GM10248 (cell line): Measurements from ENCODE around the gene NTN1.

ENCODE experiments used
- CTCF ChIA-PET: fragments of 300-600 bp; sonication (Branson Sonifier 250); formaldehyde crosslinking; extraction: SDS; loops from one replicate; lab custom pipeline; 2021; ENCODE audit warnings: antibody characterized with exemption; lab: Yijun Ruan, JAX
- POLR2A ChIA-PET: fragments of 350-650 bp; sonication (Branson Sonifier 250); formaldehyde crosslinking; extraction: SDS; loops from one replicate; lab custom pipeline; 2020; ENCODE audit warnings: antibody characterized with exemption; lab: Yijun Ruan, JAX
- DNase-seq: peaks from one replicate; pipeline ENCODE4 v3.0.0; 2012; ENCODE audit errors: extremely low spot score
- TF ChIP-seq, protein P1 (sequence below): IDR thresholded peaks from 2 replicates; pipeline ENCODE4 v1.5.1; 2012; ENCODE audit warnings: mild to moderate bottlenecking, low read depth; ENCODE audit errors: extremely low read depth, missing control alignments, control extremely low read depth

NTN1 gene

DNA sequence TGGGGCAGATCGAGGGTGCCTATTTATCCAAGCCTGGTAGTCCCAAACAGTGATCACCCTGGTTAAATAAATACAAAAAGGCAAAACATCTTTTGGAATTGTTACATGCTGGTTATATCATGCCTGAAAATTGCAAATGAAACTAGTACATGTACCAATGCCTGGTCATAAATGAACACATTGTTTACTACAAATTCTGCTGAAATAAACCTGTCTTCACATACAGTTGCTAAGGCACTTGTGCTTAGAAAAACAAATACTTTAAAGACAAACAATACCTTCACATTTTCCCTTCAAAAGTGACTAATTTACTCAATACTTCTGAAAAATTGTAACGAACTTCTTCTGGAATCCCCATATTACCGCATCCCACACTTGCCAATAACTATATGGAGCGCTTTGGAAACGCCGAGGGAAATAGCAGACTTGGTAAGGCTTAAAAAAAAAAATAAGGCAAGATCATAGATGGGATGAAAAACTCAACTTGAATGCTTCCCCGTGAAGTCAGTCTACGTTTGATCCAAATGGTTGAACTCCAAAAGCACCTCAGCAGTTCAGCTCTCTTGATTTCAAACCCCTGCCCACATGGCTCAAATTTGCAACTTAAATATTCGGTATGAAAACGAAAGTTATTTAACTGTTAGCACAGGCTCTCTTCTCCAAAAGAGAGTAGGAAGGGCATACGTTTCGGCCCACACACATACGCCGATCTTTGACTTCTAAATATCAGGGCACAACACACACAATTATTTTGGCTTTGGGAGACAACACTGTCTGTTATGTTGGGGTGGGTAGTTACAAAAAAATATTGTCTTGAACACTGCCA is 264.5 kb downstream of the NTN1 start:
- TF ChIP-seq, protein P1, sequence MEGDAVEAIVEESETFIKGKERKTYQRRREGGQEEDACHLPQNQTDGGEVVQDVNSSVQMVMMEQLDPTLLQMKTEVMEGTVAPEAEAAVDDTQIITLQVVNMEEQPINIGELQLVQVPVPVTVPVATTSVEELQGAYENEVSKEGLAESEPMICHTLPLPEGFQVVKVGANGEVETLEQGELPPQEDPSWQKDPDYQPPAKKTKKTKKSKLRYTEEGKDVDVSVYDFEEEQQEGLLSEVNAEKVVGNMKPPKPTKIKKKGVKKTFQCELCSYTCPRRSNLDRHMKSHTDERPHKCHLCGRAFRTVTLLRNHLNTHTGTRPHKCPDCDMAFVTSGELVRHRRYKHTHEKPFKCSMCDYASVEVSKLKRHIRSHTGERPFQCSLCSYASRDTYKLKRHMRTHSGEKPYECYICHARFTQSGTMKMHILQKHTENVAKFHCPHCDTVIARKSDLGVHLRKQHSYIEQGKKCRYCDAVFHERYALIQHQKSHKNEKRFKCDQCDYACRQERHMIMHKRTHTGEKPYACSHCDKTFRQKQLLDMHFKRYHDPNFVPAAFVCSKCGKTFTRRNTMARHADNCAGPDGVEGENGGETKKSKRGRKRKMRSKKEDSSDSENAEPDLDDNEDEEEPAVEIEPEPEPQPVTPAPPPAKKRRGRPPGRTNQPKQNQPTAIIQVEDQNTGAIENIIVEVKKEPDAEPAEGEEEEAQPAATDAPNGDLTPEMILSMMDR = no peak
- POLR2A ChIA-PET = no interaction called here
- no peak for DNase-seq
- CTCF ChIA-PET = no interaction called here

DNA sequence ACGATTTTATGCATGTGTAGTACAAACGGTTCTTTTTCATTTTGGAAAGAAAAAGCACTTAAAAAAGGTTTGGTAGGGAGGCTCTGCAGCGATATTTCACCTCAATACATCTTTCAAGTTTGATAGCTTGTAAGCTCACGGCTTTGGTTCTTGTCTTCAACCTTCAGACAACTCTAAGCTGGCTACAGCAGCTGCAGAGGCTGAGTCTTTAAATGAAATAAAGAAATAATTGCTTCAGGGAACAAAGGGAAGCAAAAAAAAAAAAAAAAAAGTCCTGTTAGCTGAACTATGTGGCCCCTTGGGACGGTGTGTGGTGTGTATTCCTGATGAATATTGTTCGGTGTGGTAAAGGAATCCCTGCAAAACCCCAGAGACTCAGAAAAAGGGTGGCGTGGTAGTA is 265.1 kb downstream of the NTN1 start:
- DNase-seq = no peak
- ChIA-PET CTCF (no interaction called here), POLR2A (interaction anchor here (0.5 kb wide), 1 partner anchor 8 kb away, joined by 4 read pairs; no protein-coding TSS in a partner anchor)
- TF ChIP-seq, protein P1 = no peak

DNA sequence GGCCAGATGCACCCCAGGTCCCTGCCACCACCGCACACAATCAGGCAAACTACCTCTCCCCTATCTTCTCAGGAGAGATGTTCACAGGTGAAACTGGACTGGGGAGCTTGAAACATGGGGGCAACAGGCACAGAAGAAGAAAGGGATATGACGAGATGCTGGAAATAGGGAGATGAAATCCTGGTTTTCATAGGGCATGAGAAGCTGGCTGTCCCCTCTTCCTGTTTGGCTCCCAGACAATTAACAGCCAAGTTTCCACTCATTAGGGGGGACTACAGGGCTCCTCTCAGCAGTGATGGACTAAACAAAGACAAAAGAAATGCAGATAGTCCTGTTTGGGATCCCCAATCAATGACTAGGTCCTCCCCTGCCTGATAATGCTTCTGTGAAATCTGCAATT is 266.0 kb downstream of the NTN1 start:
- ChIA-PET CTCF (no interaction called here), POLR2A (no interaction called here)
- TF ChIP-seq, protein P1 = no peak
- DNase-seq = no peak

DNA sequence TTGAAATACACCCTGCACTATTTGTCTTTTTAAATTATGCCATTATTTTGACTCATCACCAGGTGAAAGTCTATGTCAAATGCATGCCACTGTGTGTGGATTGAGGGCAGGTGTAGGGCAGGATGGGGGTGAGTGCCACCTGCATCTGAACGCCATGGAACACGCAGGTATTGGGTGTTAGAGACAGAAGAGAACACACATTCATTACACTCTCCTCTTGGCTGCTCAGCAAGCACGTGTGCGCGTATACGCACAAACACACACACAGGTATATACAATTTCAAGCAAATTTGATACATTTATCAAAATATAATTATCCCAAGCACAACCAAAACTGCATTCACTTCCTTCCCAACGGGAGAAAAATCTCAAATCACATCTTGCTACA is 268.9 kb downstream of the NTN1 start:
- POLR2A ChIA-PET = no interaction called here
- CTCF ChIA-PET = interaction anchor here (0.7 to 3.3 kb wide), 5 partner anchors 12 to 287 kb away, joined by 3 to 12 read pairs (median 6); no protein-coding TSS in a partner anchor
- no peak for DNase-seq
- TF ChIP-seq, protein P1 = no peak

DNA sequence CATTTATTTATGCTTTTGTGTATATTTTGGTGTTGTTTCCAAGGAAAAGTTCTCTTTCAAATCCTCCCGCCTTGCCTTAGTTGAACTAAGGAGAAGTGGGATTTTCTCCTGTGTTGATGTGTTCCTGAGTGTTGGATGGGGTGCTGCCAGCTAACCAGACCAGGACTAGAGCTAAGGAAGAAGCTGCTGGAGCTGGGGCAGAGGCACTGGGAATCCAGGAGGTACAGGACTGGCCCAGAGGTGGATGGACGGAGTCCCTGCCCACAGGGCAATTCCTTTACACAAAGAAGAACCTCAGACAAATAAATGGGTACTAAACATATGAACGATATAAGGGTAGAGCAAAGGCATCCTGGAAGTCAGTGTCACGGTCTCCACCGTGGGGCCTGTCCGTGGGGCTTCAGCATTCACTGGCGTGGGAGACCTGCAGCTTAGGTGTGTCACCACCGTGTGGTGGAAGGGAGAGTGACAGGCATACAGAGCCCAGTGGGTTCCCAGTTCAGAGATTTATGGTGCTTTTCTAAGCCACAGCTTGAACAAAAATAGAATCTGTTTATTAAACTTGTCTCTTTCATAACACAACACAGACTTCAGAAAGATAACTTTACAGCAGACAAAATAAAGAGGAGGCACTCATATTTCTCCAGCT is 270.7 kb downstream of the NTN1 start:
- TF ChIP-seq, protein P1 = peak; percentile 68
- peak; percentile 68 for DNase-seq
- CTCF ChIA-PET = interaction anchor here (0.8 to 3.3 kb wide), 22 partner anchors 9 to 289 kb away, joined by 3 to 12 read pairs (median 4); no protein-coding TSS in a partner anchor
- POLR2A ChIA-PET = no interaction called here

GRCh38 chr17:9292561-9292941 is 271.2 kb downstream of the NTN1 start:
- TF ChIP-seq, protein P1 = no peak
- no peak for DNase-seq
- POLR2A ChIA-PET = no interaction called here
- CTCF ChIA-PET = interaction anchor here (0.8 to 3.3 kb wide), 16 partner anchors 8 to 178 kb away, joined by 3 to 12 read pairs (median 4); no protein-coding TSS in a partner anchor
